Tibial nerve (tissue), 4 donors: ENCODE measurements around the gene FSHB. TPM values are rescaled to one million over a fixed set of nuclear protein-coding genes. Genes with fewer than 3 reads are reported as not detected.

ENCODE experiments used
- DNase-seq, 2 donors: peaks; one replicate each; pipeline ENCODE4 v3.0.0-alpha.2; 2019; ENCODE audit warnings: low spot score in 2 of 2
- H3K27ac ChIP-seq, 4 donors: fragments of 200-600 bp; sonication (generic) in 3 of 4; one replicate each; pipeline ENCODE4 v1.5.1; 2017 to 2019; ENCODE audit warnings: mild to moderate bottlenecking in 1 of 4
- H3K27me3 ChIP-seq, 2 donors: fragments of 200-600 bp; sonication (generic) in 1 of 2; one replicate each; pipeline versions ENCODE4 v1.5.1 to v1.6.0; 2017 to 2019
- H3K36me3 ChIP-seq, 3 donors: fragments of 200-600 bp; sonication (generic); one replicate each; pipeline ENCODE4 v1.5.1; 2018 to 2019
- H3K4me1 ChIP-seq, 4 donors: fragments of 200-600 bp; sonication (generic) in 3 of 4; one replicate each; pipeline ENCODE4 v1.5.1; 2017 to 2019
- H3K4me3 ChIP-seq, 4 donors: fragments of 200-600 bp; sonication (generic) in 3 of 4; one replicate each; pipeline ENCODE4 v1.5.1; 2017 to 2019; ENCODE audit warnings: mild to moderate bottlenecking in 1 of 4, moderate library complexity in 1 of 4
- H3K9me3 ChIP-seq, 4 donors: fragments of 200-600 bp; sonication (generic) in 3 of 4; one replicate each; pipeline ENCODE4 v1.5.1; 2017 to 2019
- CTCF ChIP-seq, 5 experiments: fragments of 200-600 bp in 3 of 5; fragments of 450-650 bp in 2 of 5; sonication (generic) in 3 of 5; IDR thresholded peaks; one replicate each; pipeline ENCODE4 v1.5.1; 2016 to 2019; ENCODE audit warnings: antibody characterized with exemption in 5 of 5, mild to moderate bottlenecking in 3 of 5, moderate library complexity in 2 of 5
- EP300 ChIP-seq, 2 donors: sonication (generic); formaldehyde crosslinking; IDR thresholded peaks; one replicate each; pipeline ENCODE4 v1.6.1; 2017; ENCODE audit warnings: antibody characterized with exemption in 2 of 2, mild to moderate bottlenecking in 1 of 2
- POLR2A ChIP-seq, 2 donors: fragments of 450-650 bp; IDR thresholded peaks; one replicate each; pipeline ENCODE4 v1.6.1; 2017; ENCODE audit warnings: antibody characterized with exemption in 2 of 2, mild to moderate bottlenecking in 2 of 2, moderate library complexity in 2 of 2
- WGBS, 2 donors: methylation state at CpG; one replicate each; pipeline ENCODE4 v1.1.5; 2018; 5-methylcytosine and 5-hydroxymethylcytosine counted together
- total RNA-seq, 4 donors: library from RNA; depleted of rRNA; stranded (reverse); fragments of >200 nt; gene quantifications; one replicate each; pipeline ENCODE4 v1.1.0, GENCODE V29; 2016

FSHB gene
- total RNA-seq, 4 donors from 2014 or later, result not detected

- WGBS, 2 donors, result 50 to 60% methylated on average over 3 of the region's 3 CpGs
- no peaks in the 10 kb centered on the region for H3K27me3 ChIP-seq
- no peaks in the 10 kb centered on the region for H3K36me3 ChIP-seq
- H3K4me1 ChIP-seq, result no peaks in the 10 kb centered on the region
- no peak overlapping the region for H3K27ac ChIP-seq
- no peaks in the 10 kb centered on the region for H3K9me3 ChIP-seq
- no peak for DNase-seq
- TF ChIP-seq EP300 (IDR thresholded peaks at IDR 0.05) (no peak), POLR2A (IDR thresholded peaks at IDR 0.05) (no peak), CTCF (IDR thresholded peaks at IDR 0.05) (no peak)
- H3K4me3 ChIP-seq, result no peak overlapping the region
Measured at GRCh38 chr11:30254307-30255298, 23.8 kb downstream of the FSHB start.

- no peak overlapping the region for H3K4me3 ChIP-seq
- no peak for DNase-seq
- H3K36me3 ChIP-seq, result no peaks in the 10 kb centered on the region
- H3K27ac ChIP-seq, result no peak overlapping the region
- 63 to 70% methylated on average over 5 of the region's 5 CpGs for WGBS, 2 donors
- no peaks in the 10 kb centered on the region for H3K4me1 ChIP-seq
- no peak for TF ChIP-seq CTCF (IDR thresholded peaks at IDR 0.05)
- TF ChIP-seq EP300 (IDR thresholded peaks at IDR 0.05), result no peak
- no peak for TF ChIP-seq POLR2A (IDR thresholded peaks at IDR 0.05)
- no peaks in the 10 kb centered on the region for H3K27me3 ChIP-seq
- no peaks in the 10 kb centered on the region for H3K9me3 ChIP-seq
Measured at GRCh38 chr11:30255637-30256036, 24.8 kb downstream of the FSHB start.

- Histone ChIP-seq H3K27me3 (no peaks in the 10 kb centered on the region), H3K4me1 (no peaks in the 10 kb centered on the region), H3K27ac (no peak overlapping the region), H3K4me3 (no peak overlapping the region), H3K36me3 (no peaks in the 10 kb centered on the region), H3K9me3 (no peaks in the 10 kb centered on the region)
- TF ChIP-seq EP300 (IDR thresholded peaks at IDR 0.05), result no peak
- TF ChIP-seq CTCF (IDR thresholded peaks at IDR 0.05), result no peak
- TF ChIP-seq POLR2A (IDR thresholded peaks at IDR 0.05), result no peak
- WGBS, 2 donors, result 76 to 88% methylated on average over 3 of the region's 3 CpGs
- DNase-seq, result no peak
Measured at GRCh38 chr11:30257058-30257457, 26.2 kb downstream of the FSHB start.

GRCh38 chr11:30258679-30259078 lies 27.9 kb downstream of the FSHB start:
- H3K9me3 ChIP-seq, result no peaks in the 10 kb centered on the region
- no peaks in the 10 kb centered on the region for H3K36me3 ChIP-seq
- H3K27me3 ChIP-seq, result no peaks in the 10 kb centered on the region
- TF ChIP-seq EP300 (IDR thresholded peaks at IDR 0.05) (no peak), CTCF (IDR thresholded peaks at IDR 0.05) (no peak), POLR2A (IDR thresholded peaks at IDR 0.05) (no peak)
- H3K4me3 ChIP-seq, result no peak overlapping the region
- WGBS, 2 donors, result 30 to 50% methylated on average over 1 of the region's 1 CpG
- no peaks in the 10 kb centered on the region for H3K4me1 ChIP-seq
- no peak for DNase-seq
- no peak overlapping the region for H3K27ac ChIP-seq

GRCh38 chr11:30260813-30261212 lies 30.0 kb downstream of the FSHB start:
- Histone ChIP-seq H3K27me3 (no peaks in the 10 kb centered on the region), H3K27ac (no peak overlapping the region), H3K4me1 (no peaks in the 10 kb centered on the region), H3K4me3 (no peak overlapping the region), H3K9me3 (no peaks in the 10 kb centered on the region), H3K36me3 (no peaks in the 10 kb centered on the region)
- DNase-seq, result no peak
- WGBS, 2 donors, result 84 to 87% methylated on average over 1 of the region's 1 CpG
- TF ChIP-seq POLR2A (IDR thresholded peaks at IDR 0.05) (no peak), CTCF (IDR thresholded peaks at IDR 0.05) (no peak), EP300 (IDR thresholded peaks at IDR 0.05) (no peak)
